Measurements from ENCODE around the gene BCLAF1. TPM values are rescaled to one million over a fixed set of nuclear protein-coding genes. Genes with fewer than 3 reads are reported as not detected.

BCLAF1 gene
- 47.7 and 60.7 TPM in 2 replicates for total RNA-seq

GRCh38 chr6:136289579-136290409 is at the start of gene BCLAF1:
Gene BCLAF1, minus strand, starts transcription at chr6:136289846. Its CDS starts 9,980 bp downstream, at chr6:136279866.

GRCh38 chr6:136249811-136250685 is 39.6 kb downstream of the BCLAF1 start, which contains the start of gene MTFR2:
Gene MTFR2, minus strand, starts transcription at chr6:136250311. Its CDS starts 1,212 bp downstream, at chr6:136249099.

Other genes with a start within 250 kb of the BCLAF1 start
- gene MTFR2, start 39.5 kb downstream of the BCLAF1 start, total RNA-seq: 0.24 and 0.64 TPM in 2 replicates

Data from tracheal epithelial cell (primary cell).